HepG2 (cell line): ENCODE results near the gene RAB30. TPM values are rescaled to one million over a fixed set of nuclear protein-coding genes. Genes with fewer than 3 reads are reported as not detected.

Source experiments
- CENPX ChIP-seq: sonication (generic); formaldehyde crosslinking; IDR thresholded peaks from 2 replicates; pipeline ENCODE4 v1.9.0; 2021; ENCODE audit warnings: mild to moderate bottlenecking, missing genetic modification reagents, moderate library complexity
- FOXJ3 ChIP-seq: sonication (generic); formaldehyde crosslinking; IDR thresholded peaks from 2 replicates; pipeline ENCODE4 v1.4.0; 2020; ENCODE audit warnings: missing genetic modification reagents, mild to moderate bottlenecking, borderline replicate concordance
- ISX ChIP-seq: sonication (generic); formaldehyde crosslinking; conservative IDR thresholded peaks from 2 replicates; pipeline ENCODE4 v1.5.0; 2020; ENCODE audit warnings: missing genetic modification reagents
- TBX3 ChIP-seq: fragments of 450-650 bp; IDR thresholded peaks from 2 replicates; pipeline ENCODE4 v1.6.1; 2017; ENCODE audit warnings: antibody characterized with exemption, mild to moderate bottlenecking, inconsistent platforms, borderline replicate concordance
- TEAD3 ChIP-seq: optimal IDR thresholded peaks from 2 replicates; pipeline ENCODE3; 2016; ENCODE audit warnings: borderline replicate concordance
- ZNF282 ChIP-seq: fragments of 450-650 bp; IDR thresholded peaks from 2 replicates; pipeline ENCODE4 v1.6.1; 2018; ENCODE audit not compliant: partially characterized antibody
- ZNF335 ChIP-seq: sonication (generic); formaldehyde crosslinking; IDR thresholded peaks from 2 replicates; pipeline ENCODE4 v1.4.0; 2020; ENCODE audit warnings: missing genetic modification reagents
- ZNF781 ChIP-seq: sonication (generic); formaldehyde crosslinking; IDR thresholded peaks from 2 replicates; pipeline ENCODE4 v1.5.1; 2020; ENCODE audit warnings: borderline replicate concordance, mild to moderate bottlenecking, missing genetic modification reagents; ENCODE audit errors: not compliant biosample characterization
- ZSCAN12 ChIP-seq: sonication (generic); formaldehyde crosslinking; IDR thresholded peaks from 2 replicates; pipeline ENCODE4 v1.9.0; 2021; ENCODE audit warnings: mild to moderate bottlenecking, missing genetic modification reagents
- polyA plus RNA-seq, 8 experiments: library from polyadenylated mRNA; depleted of rRNA in 3 of 8; stranded (reverse) in 7 of 8; unstranded in 1 of 8; fragments of >200 nt; fragmentation: Illumina TruSeq in 4 of 8; extraction: Trizol in 4 of 8; gene quantifications; 2 replicates each; pipeline versions ENCODE4 v1.2.1 to v1.2.3, GENCODE V29; 2011 to 2016; ENCODE audit warnings: low read depth in 4 of 8, missing spikeins in 1 of 8, mixed read lengths in 1 of 8; ENCODE audit not compliant: insufficient read depth in 1 of 8
- total RNA-seq, 5 experiments: library from RNA; depleted of rRNA; stranded (reverse); fragments of >200 nt; fragmentation: Illumina TruSeq; extraction: Trizol; gene quantifications; 2 replicates each; pipeline ENCODE4 v1.2.3, GENCODE V29; 2016; ENCODE audit warnings: low read depth in 1 of 5
- TF ChIP-seq, protein P1 (sequence below), 2 experiments: sonication (generic) in 1 of 2; formaldehyde crosslinking in 1 of 2; IDR thresholded peaks; 2 replicates each; pipeline versions ENCODE4 v1.6.1 to v1.9.0; 2014 to 2022; ENCODE audit warnings: antibody characterized with exemption in 1 of 2, borderline replicate concordance in 1 of 2, inconsistent platforms in 1 of 2, low read depth in 1 of 2, missing genetic modification reagents in 1 of 2
- TF ChIP-seq, protein P2 (sequence below): sonication (generic); formaldehyde crosslinking; IDR thresholded peaks from 2 replicates; pipeline ENCODE4 v1.8.0; 2022; ENCODE audit warnings: mild to moderate bottlenecking, missing genetic modification reagents, borderline replicate concordance
- TF ChIP-seq, protein P3 (sequence below): IDR thresholded peaks from 2 replicates; pipeline ENCODE4 v1.6.1; 2018; ENCODE audit warnings: missing genetic modification reagents
- TF ChIP-seq, protein P4 (sequence below): sonication (generic); formaldehyde crosslinking; IDR thresholded peaks from 2 replicates; pipeline ENCODE4 v1.4.0; 2020; ENCODE audit warnings: missing genetic modification reagents
- TF ChIP-seq, protein P5 (sequence below): sonication (generic); formaldehyde crosslinking; IDR thresholded peaks from 2 replicates; pipeline ENCODE4 v1.4.0; 2020; ENCODE audit warnings: missing genetic modification reagents
- TF ChIP-seq, protein P6 (sequence below): sonication (generic); formaldehyde crosslinking; IDR thresholded peaks from 2 replicates; pipeline ENCODE4 v1.5.1; 2020; ENCODE audit warnings: missing genetic modification reagents, mild to moderate bottlenecking, borderline replicate concordance

RAB30 gene
- total and polyA plus RNA-seq, 2 of the 13 experiments (the other 11 are each of a cell fraction or from before 2014, with no cell fraction given), result 3.7 to 5.0 TPM

DNA sequence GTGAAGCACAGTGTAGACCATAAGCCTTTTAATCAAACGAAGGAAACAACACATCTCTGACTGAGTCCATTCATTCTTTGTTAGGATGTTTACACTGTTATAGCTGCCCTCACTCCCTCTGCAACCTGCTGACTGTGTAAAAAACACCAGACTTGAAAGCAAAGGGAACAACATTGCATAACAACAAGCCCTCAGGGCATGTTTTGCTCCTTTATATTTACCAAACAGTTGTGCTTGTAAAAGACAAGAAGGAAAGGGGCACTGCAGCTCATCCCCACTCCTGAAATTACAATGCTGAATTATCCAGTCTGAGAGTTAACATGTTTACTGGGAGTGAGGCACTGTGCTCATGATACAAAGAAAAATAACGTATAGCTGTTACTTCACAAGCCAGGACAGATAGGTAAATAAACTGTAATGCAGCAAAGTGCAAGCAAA lies 46.4 kb downstream of the RAB30 start (continued):
- TF ChIP-seq, protein P1, sequence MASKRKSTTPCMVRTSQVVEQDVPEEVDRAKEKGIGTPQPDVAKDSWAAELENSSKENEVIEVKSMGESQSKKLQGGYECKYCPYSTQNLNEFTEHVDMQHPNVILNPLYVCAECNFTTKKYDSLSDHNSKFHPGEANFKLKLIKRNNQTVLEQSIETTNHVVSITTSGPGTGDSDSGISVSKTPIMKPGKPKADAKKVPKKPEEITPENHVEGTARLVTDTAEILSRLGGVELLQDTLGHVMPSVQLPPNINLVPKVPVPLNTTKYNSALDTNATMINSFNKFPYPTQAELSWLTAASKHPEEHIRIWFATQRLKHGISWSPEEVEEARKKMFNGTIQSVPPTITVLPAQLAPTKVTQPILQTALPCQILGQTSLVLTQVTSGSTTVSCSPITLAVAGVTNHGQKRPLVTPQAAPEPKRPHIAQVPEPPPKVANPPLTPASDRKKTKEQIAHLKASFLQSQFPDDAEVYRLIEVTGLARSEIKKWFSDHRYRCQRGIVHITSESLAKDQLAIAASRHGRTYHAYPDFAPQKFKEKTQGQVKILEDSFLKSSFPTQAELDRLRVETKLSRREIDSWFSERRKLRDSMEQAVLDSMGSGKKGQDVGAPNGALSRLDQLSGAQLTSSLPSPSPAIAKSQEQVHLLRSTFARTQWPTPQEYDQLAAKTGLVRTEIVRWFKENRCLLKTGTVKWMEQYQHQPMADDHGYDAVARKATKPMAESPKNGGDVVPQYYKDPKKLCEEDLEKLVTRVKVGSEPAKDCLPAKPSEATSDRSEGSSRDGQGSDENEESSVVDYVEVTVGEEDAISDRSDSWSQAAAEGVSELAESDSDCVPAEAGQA (IDR thresholded peaks at IDR 0.05; ENCODE audit: low read depth), result no peak
- TF ChIP-seq, protein P1 (CRISPR knock-in tag; IDR thresholded peaks at IDR 0.05; ENCODE audit: borderline replicate concordance), result no peak
- TF ChIP-seq CENPX (CRISPR knock-in tag) (no peak), ZNF781 (no peak), FOXJ3 (CRISPR knock-in tag) (peak; percentile 67; the same call in 1 of the 2 replicates), TEAD3 (CRISPR knock-in tag) (no peak), ISX (CRISPR knock-in tag) (no peak), TBX3 (no peak), ZSCAN12 (no peak), ZNF282 (no peak), ZNF335 (CRISPR knock-in tag) (no peak)
- TF ChIP-seq, protein P2, sequence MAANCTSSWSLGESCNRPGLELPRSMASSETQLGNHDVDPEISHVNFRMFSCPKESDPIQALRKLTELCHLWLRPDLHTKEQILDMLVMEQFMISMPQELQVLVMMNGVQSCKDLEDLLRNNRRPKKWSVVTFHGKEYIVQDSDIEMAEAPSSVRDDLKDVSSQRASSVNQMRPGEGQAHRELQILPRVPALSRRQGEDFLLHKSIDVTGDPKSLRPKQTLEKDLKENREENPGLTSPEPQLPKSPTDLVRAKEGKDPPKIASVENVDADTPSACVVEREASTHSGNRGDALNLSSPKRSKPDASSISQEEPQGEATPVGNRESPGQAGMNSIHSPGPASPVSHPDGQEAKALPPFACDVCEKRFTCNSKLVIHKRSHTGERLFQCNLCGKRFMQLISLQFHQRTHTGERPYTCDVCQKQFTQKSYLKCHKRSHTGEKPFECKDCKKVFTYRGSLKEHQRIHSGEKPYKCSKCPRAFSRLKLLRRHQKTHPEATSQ (CRISPR knock-in tag), result no peak
- TF ChIP-seq, protein P3, sequence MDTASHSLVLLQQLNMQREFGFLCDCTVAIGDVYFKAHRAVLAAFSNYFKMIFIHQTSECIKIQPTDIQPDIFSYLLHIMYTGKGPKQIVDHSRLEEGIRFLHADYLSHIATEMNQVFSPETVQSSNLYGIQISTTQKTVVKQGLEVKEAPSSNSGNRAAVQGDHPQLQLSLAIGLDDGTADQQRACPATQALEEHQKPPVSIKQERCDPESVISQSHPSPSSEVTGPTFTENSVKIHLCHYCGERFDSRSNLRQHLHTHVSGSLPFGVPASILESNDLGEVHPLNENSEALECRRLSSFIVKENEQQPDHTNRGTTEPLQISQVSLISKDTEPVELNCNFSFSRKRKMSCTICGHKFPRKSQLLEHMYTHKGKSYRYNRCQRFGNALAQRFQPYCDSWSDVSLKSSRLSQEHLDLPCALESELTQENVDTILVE (CRISPR knock-in tag), result no peak
- TF ChIP-seq, protein P4, sequence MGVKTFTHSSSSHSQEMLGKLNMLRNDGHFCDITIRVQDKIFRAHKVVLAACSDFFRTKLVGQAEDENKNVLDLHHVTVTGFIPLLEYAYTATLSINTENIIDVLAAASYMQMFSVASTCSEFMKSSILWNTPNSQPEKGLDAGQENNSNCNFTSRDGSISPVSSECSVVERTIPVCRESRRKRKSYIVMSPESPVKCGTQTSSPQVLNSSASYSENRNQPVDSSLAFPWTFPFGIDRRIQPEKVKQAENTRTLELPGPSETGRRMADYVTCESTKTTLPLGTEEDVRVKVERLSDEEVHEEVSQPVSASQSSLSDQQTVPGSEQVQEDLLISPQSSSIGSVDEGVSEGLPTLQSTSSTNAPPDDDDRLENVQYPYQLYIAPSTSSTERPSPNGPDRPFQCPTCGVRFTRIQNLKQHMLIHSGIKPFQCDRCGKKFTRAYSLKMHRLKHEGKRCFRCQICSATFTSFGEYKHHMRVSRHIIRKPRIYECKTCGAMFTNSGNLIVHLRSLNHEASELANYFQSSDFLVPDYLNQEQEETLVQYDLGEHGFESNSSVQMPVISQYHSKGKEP (CRISPR knock-in tag), result no peak
- TF ChIP-seq, protein P5, sequence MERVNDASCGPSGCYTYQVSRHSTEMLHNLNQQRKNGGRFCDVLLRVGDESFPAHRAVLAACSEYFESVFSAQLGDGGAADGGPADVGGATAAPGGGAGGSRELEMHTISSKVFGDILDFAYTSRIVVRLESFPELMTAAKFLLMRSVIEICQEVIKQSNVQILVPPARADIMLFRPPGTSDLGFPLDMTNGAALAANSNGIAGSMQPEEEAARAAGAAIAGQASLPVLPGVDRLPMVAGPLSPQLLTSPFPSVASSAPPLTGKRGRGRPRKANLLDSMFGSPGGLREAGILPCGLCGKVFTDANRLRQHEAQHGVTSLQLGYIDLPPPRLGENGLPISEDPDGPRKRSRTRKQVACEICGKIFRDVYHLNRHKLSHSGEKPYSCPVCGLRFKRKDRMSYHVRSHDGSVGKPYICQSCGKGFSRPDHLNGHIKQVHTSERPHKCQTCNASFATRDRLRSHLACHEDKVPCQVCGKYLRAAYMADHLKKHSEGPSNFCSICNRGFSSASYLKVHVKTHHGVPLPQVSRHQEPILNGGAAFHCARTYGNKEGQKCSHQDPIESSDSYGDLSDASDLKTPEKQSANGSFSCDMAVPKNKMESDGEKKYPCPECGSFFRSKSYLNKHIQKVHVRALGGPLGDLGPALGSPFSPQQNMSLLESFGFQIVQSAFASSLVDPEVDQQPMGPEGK, result no peak; the same call in 1 of the 2 replicates
- TF ChIP-seq, protein P6, sequence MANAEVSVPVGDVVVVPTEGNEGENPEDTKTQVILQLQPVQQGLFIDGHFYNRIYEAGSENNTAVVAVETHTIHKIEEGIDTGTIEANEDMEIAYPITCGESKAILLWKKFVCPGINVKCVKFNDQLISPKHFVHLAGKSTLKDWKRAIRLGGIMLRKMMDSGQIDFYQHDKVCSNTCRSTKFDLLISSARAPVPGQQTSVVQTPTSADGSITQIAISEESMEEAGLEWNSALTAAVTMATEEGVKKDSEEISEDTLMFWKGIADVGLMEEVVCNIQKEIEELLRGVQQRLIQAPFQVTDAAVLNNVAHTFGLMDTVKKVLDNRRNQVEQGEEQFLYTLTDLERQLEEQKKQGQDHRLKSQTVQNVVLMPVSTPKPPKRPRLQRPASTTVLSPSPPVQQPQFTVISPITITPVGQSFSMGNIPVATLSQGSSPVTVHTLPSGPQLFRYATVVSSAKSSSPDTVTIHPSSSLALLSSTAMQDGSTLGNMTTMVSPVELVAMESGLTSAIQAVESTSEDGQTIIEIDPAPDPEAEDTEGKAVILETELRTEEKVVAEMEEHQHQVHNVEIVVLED (CRISPR knock-in tag), result no peak
